CD14-positive monocyte (primary cell): ENCODE data around the gene SYNPO2. TPM values are rescaled to one million over a fixed set of nuclear protein-coding genes. Genes with fewer than 3 reads are reported as not detected.

ENCODE experiments used
- DNase-seq, 3 donors: peaks; one replicate each; pipeline ENCODE4 v3.0.0-alpha.2; 2011 to 2022
- H2AFZ ChIP-seq: 2 replicates; pipeline ENCODE4 v1.6.0; 2012; ENCODE audit warnings: mild to moderate bottlenecking, low read depth, low read length, inconsistent platforms; ENCODE audit not compliant: insufficient read depth, poor library complexity, severe bottlenecking
- H3K27ac ChIP-seq, 2 donors: 1 replicate in 1 of 2; 2 replicates in 1 of 2; pipeline ENCODE4 v1.5.1; 2012 to 2013; ENCODE audit warnings: low read length in 2 of 2, control low read depth in 1 of 2, inconsistent platforms in 1 of 2, low read depth in 1 of 2, mild to moderate bottlenecking in 1 of 2
- H3K27me3 ChIP-seq, 2 donors: one replicate each; pipeline versions ENCODE4 v1.6.0 to v1.6.1; 2011 to 2013; ENCODE audit warnings: low read length in 2 of 2; ENCODE audit not compliant: control insufficient read depth in 2 of 2, insufficient read depth in 2 of 2
- H3K36me3 ChIP-seq, 2 donors: replicated peaks in 1 of 2; 1 replicate in 1 of 2; 2 replicates in 1 of 2; pipeline versions ENCODE4 v1.5.1 to v1.6.1; 2012 to 2013; ENCODE audit warnings: low read length in 2 of 2, control low read depth in 1 of 2, inconsistent platforms in 1 of 2, mild to moderate bottlenecking in 1 of 2; ENCODE audit not compliant: insufficient read depth in 2 of 2, control insufficient read depth in 1 of 2
- H3K4me1 ChIP-seq, 2 donors: 1 replicate in 1 of 2; 2 replicates in 1 of 2; pipeline versions ENCODE4 v1.5.1 to v1.6.1; 2012 to 2013; ENCODE audit warnings: low read length in 2 of 2, control low read depth in 1 of 2, inconsistent platforms in 1 of 2, mild to moderate bottlenecking in 1 of 2, moderate library complexity in 1 of 2; ENCODE audit not compliant: insufficient read depth in 2 of 2, control insufficient read depth in 1 of 2
- H3K4me2 ChIP-seq: replicated peaks from 2 replicates; pipeline ENCODE3; 2012; ENCODE audit warnings: low read length, moderate library complexity, mild to moderate bottlenecking; ENCODE audit not compliant: poor library complexity, severe bottlenecking; ENCODE audit errors: extremely low read depth
- H3K4me3 ChIP-seq, 3 experiments: fragments of 200-600 bp in 1 of 3; sonication (generic) in 1 of 3; replicated peaks in 1 of 3; 1 replicate in 2 of 3; 2 replicates in 1 of 3; pipeline ENCODE4 v1.5.1; 2011 to 2013; ENCODE audit warnings: low read length in 3 of 3, mild to moderate bottlenecking in 3 of 3, control low read depth in 2 of 3, low read depth in 2 of 3, inconsistent platforms in 1 of 3, moderate library complexity in 1 of 3
- H3K79me2 ChIP-seq: 2 replicates; pipeline ENCODE4 v1.6.0; 2012; ENCODE audit warnings: mild to moderate bottlenecking, control low read depth, inconsistent platforms, low read length, moderate library complexity; ENCODE audit not compliant: insufficient read depth
- H3K9ac ChIP-seq: 2 replicates; pipeline ENCODE4 v1.6.0; 2017; ENCODE audit warnings: low read length, mild to moderate bottlenecking; ENCODE audit not compliant: insufficient read depth, poor library complexity, severe bottlenecking
- H3K9me3 ChIP-seq, 2 donors: replicated peaks in 1 of 2; 1 replicate in 1 of 2; 2 replicates in 1 of 2; pipeline versions ENCODE4 v1.5.1 to v1.6.1; 2012 to 2013; ENCODE audit warnings: low read length in 2 of 2, control low read depth in 1 of 2; ENCODE audit not compliant: control insufficient read depth in 1 of 2, insufficient read depth in 1 of 2
- H4K20me1 ChIP-seq: 2 replicates; pipeline ENCODE4 v1.6.0; 2012; ENCODE audit warnings: mild to moderate bottlenecking, low read length, control low read depth, moderate library complexity; ENCODE audit not compliant: insufficient read depth
- H3K27ac Mint-ChIP-seq, 7 donors: one replicate each; pipeline ENCODE4 v1.8.0; 2020; ENCODE audit warnings: mild to moderate bottlenecking in 7 of 7, mixed read lengths in 7 of 7, moderate library complexity in 6 of 7, inconsistent platforms in 2 of 7
- H3K27me3 Mint-ChIP-seq, 3 donors: one replicate each; pipeline ENCODE4 v1.8.0; 2021 to 2022; ENCODE audit warnings: low read depth in 3 of 3, mild to moderate bottlenecking in 3 of 3, mixed read lengths in 3 of 3, moderate library complexity in 3 of 3, inconsistent platforms in 1 of 3
- H3K36me3 Mint-ChIP-seq, 2 donors: one replicate each; pipeline ENCODE4 v1.8.0; 2020; ENCODE audit warnings: mixed read lengths in 2 of 2, inconsistent platforms in 1 of 2, mild to moderate bottlenecking in 1 of 2
- H3K4me1 Mint-ChIP-seq: one replicate; pipeline ENCODE4 v1.8.0; 2020; ENCODE audit warnings: mild to moderate bottlenecking, mixed read lengths
- H3K4me3 Mint-ChIP-seq, 2 donors: one replicate each; pipeline ENCODE4 v1.8.0; 2020; ENCODE audit warnings: mild to moderate bottlenecking in 2 of 2, mixed read lengths in 2 of 2, moderate library complexity in 1 of 2
- H3K9me3 Mint-ChIP-seq, 7 donors: one replicate each; pipeline ENCODE4 v1.8.0; 2020 to 2022; ENCODE audit warnings: mixed read lengths in 7 of 7, mild to moderate bottlenecking in 6 of 7, moderate library complexity in 6 of 7, inconsistent platforms in 2 of 7
- CTCF ChIP-seq: fragments of 200-600 bp; IDR thresholded peaks from one replicate; pipeline ENCODE4 v1.8.0; 2022; ENCODE audit warnings: antibody characterized with exemption, mild to moderate bottlenecking
- WGBS: methylation state at CpG from one replicate; pipeline ENCODE4 v1.1.5; 2013; ENCODE audit warnings: missing lambda C conversion rate; ENCODE audit not compliant: insufficient coverage; 5-methylcytosine and 5-hydroxymethylcytosine counted together
- intact Hi-C, 2 donors: fragments of 100-400 bp; cut with micrococcal nuclease; formaldehyde crosslinking; loops; one replicate each; pipeline versions ENCODE4 v1.15.0 to v1.15.1; 2023
- polyA plus RNA-seq, 3 donors: library from polyadenylated mRNA; depleted of rRNA in 1 of 3; unstranded in 2 of 3; stranded (reverse) in 1 of 3; fragments of 300-500 nt in 2 of 3; fragments of >200 nt in 1 of 3; fragmentation: Illumina TruSeq in 2 of 3; gene quantifications; 1 replicate in 2 of 3; 2 replicates in 1 of 3; pipeline ENCODE4 v1.2.3, GENCODE V29; 2012 to 2021

The SYNPO2 gene
- polyA plus RNA-seq, 3 donors = 0.04 TPM; not detected in 2

- no peak overlapping the region for H3K27ac Mint-ChIP-seq
- no peak overlapping the region for H2AFZ ChIP-seq
- no peaks in the 10 kb centered on the region for H3K9me3 ChIP-seq
- TF ChIP-seq CTCF = no peak
- H3K27ac ChIP-seq = no peak overlapping the region
- intact Hi-C loops = loop anchor here (10.0 kb wide), 2 partner anchors 101 to 109 kb away; partner anchors contain the start of gene USP53 (in 1 of the 2)
- no peaks in the 10 kb centered on the region for H3K79me2 ChIP-seq
- no peak overlapping the region for H3K4me3 Mint-ChIP-seq
- H3K9me3 Mint-ChIP-seq = peaks cover 0 to 3% (median 0%) of the 10 kb centered on the region in 7 donors
- no peaks in the 10 kb centered on the region for H3K36me3 ChIP-seq
- peaks cover 19 to 20% of the 10 kb centered on the region in 2 donors for H3K4me1 ChIP-seq
- WGBS = no CpG with 5 or more reads among the region's 1 CpG
- no peaks in the 10 kb centered on the region for H3K36me3 Mint-ChIP-seq
- H3K4me3 ChIP-seq = no peak overlapping the region
- H3K27me3 Mint-ChIP-seq = peaks cover 0 to 3% (median 3%) of the 10 kb centered on the region in 3 donors
- H3K4me2 ChIP-seq = no peak overlapping the region
- no peak overlapping the region for H3K9ac ChIP-seq
- H4K20me1 ChIP-seq = no peaks in the 10 kb centered on the region
- no peaks in the 10 kb centered on the region for H3K27me3 ChIP-seq
- peak in 1 of 3 donors; percentile 30 for DNase-seq
- peaks cover 31% of the 10 kb centered on the region for H3K4me1 Mint-ChIP-seq
Observed at GRCh38 chr4:119105605-119106004, 217.0 kb downstream of the SYNPO2 start.

GRCh38 chr4:119106036-119107000 lies 217.7 kb downstream of the SYNPO2 start:
- Mint-ChIP-seq H3K36me3 (no peaks in the 10 kb centered on the region), H3K4me1 (peaks cover 24% of the 10 kb centered on the region), H3K27ac (peak overlapping the region in 3 of 7 donors; percentile 31 to 70 (median 32)), H3K4me3 (no peak overlapping the region), H3K9me3 (peaks cover 0 to under 1% (median 0%) of the 10 kb centered on the region in 7 donors), H3K27me3 (peaks cover 0 to 6% (median 3%) of the 10 kb centered on the region in 3 donors)
- Histone ChIP-seq H3K36me3 (no peaks in the 10 kb centered on the region), H3K4me3 (no peak overlapping the region), H3K79me2 (no peaks in the 10 kb centered on the region), H3K4me1 (peaks cover 13% of the 10 kb centered on the region in 2 donors), H4K20me1 (no peaks in the 10 kb centered on the region), H3K27ac (no peak overlapping the region), H2AFZ (no peak overlapping the region), H3K4me2 (no peak overlapping the region), H3K9ac (no peak overlapping the region), H3K27me3 (no peaks in the 10 kb centered on the region), H3K9me3 (no peaks in the 10 kb centered on the region)
- intact Hi-C loops = loop anchor here (10.0 kb wide), 2 partner anchors 102 to 108 kb away; partner anchors contain the start of gene USP53 (in 1 of the 2)
- DNase-seq = no peak
- TF ChIP-seq CTCF = no peak
- WGBS = 50% methylated on average over 2 of the region's 4 CpGs
